ENCODE data around the gene ZBTB39. TPM values are rescaled to one million over a fixed set of nuclear protein-coding genes. Genes with fewer than 3 reads are reported as not detected.
"Not testable (repeated sequence)": the region's sequence is repeated elsewhere in the genome, so short reads cannot be mapped to it uniquely, and the experiment has no call there.

Gene ZBTB39
- total RNA-seq, 1 donor = 5.2 TPM

DNA sequence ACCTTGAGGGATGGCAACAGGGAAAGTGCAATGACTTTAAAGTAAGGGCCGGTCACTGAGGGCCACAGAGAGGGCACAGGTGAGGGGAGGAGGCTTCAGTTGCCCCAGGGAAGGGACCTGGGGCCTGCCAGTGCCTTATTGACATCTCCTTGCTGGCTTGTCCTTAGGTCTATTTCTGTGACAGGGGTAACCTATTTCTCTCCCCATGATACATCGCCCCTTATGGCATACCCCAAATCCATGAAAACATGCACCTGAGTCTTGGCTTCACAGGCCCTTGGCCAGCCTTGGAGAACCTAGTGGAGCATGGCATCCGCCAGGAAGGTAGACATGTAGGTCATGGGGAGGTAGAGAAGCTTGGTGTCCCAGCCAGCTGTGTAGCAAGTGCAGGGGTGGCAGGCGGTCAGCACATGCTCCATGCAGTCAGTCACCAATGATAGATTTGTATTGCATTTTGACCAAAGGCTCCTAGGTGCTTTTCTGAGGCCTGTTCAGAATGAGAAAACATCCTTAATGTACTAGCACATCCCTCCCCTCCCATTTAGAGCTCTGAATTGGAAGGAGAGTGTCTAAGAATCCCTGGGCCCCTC lies 25.3 kb downstream of the ZBTB39 start:
- no peak for DNase-seq (ENCODE audit: low read depth)
- TF ChIP-seq, protein P1, sequence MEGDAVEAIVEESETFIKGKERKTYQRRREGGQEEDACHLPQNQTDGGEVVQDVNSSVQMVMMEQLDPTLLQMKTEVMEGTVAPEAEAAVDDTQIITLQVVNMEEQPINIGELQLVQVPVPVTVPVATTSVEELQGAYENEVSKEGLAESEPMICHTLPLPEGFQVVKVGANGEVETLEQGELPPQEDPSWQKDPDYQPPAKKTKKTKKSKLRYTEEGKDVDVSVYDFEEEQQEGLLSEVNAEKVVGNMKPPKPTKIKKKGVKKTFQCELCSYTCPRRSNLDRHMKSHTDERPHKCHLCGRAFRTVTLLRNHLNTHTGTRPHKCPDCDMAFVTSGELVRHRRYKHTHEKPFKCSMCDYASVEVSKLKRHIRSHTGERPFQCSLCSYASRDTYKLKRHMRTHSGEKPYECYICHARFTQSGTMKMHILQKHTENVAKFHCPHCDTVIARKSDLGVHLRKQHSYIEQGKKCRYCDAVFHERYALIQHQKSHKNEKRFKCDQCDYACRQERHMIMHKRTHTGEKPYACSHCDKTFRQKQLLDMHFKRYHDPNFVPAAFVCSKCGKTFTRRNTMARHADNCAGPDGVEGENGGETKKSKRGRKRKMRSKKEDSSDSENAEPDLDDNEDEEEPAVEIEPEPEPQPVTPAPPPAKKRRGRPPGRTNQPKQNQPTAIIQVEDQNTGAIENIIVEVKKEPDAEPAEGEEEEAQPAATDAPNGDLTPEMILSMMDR (IDR thresholded peaks at IDR 0.05; ENCODE audit: insufficient read depth, low read length) = no peak
- H3K4me3 ChIP-seq (ENCODE audit: low read depth, low read length) = no peak overlapping the region

DNA sequence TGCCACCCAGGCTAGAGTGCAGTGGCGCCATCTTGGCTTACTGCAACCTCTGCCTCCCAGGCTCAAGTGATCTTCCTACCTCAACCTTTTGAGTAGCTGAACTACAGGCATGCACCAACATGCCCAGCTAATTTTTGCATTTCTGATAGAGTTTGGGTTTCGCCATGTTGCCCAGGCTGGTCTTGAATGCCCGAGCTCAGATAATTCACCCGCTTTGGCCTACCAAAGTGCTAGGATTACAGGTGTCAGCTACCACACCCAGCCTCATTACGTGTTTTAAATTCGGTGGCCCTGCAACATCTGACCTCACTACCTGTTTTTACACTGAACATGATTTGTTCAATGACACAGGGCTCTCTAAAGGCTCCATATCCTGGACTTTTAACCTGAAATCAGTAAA lies 26.1 kb downstream of the ZBTB39 start:
- TF ChIP-seq, protein P1 (IDR thresholded peaks at IDR 0.05; ENCODE audit: insufficient read depth, low read length) = no peak
- no peak overlapping the region for H3K4me3 ChIP-seq (ENCODE audit: low read depth, low read length)
- no peak for DNase-seq (ENCODE audit: low read depth)

DNA sequence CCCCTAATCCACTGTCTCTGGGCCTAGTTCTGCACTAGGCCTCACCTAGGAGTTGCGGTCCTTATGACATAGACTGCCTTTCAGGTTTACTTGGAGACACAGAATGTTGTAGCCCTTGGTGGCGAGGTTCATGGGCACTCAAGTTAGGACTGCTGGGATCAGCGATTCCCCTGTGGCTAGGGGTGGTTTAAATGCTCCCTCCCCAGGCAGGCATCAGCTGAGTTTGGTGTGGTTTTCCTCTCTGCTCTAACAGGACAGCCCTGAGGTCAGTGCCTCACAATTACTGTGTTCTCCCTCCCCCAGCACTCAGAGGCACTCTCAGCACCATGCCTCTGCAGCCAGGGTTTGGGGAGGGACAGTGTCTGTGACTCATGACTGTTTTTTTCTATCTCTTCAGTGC lies 26.7 kb downstream of the ZBTB39 start:
- H3K4me3 ChIP-seq (ENCODE audit: low read depth, low read length) = no peak overlapping the region
- no peak for DNase-seq (ENCODE audit: low read depth)
- TF ChIP-seq, protein P1 (IDR thresholded peaks at IDR 0.05; ENCODE audit: insufficient read depth, low read length) = no peak

DNA sequence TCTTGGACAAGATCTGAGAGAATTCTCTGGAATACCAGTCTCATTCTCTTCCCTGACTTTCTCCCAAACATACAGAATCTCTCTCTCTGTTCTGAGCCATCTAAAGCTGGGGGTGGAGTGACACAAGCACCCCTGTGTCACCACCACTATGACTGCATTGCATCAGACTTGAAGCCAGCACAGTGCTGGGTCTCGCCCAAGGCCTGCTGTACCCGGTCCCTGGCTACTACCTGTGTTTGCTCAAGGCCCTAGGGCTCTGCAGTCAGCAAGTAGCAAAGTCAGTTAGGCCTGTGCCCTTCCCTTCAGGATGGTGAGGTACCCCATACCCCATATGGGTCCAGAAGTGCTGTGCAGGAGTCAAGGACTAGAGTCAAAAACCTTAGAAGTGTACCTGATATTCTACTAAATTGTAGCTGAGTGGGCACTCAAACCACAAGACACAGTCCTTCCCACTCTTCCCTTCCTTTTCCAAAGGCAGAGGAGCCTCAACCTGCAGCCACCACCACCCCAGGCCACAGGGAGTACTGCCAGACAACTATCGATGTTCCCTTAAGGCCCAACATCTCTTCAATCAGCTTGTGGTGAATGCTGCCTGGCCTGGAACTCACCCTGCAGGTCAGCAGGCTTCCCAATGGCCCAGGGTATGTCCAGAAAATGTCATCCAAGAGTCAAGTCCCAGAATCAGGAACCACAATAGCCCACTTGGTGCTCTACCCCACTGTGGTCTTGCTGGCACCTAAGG lies 27.8 kb downstream of the ZBTB39 start:
- TF ChIP-seq, protein P1 (IDR thresholded peaks at IDR 0.05; ENCODE audit: insufficient read depth, low read length) = no peak
- no peak overlapping the region for H3K4me3 ChIP-seq (ENCODE audit: low read depth, low read length)
- DNase-seq (ENCODE audit: low read depth) = no peak

DNA sequence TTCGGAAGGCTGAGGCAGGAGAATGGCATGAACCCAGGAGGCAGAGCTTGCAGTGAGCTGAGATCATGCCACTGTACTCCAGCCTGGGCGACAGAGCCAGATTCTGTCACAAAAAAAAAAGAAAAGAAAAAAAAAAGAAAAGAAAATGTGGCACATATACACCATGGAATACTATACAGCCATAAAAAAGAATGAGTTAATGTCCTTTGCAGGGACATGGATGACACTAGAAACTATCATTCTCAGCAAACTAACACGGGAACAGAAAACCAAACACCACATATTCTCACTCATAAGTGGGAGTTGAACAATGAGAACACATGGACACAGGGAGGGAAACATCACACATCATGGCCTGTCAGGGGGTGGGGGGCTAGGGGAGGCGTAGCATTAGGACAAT lies 29.0 kb downstream of the ZBTB39 start:
- H3K4me3 ChIP-seq (ENCODE audit: low read depth, low read length); DNase-seq (ENCODE audit: low read depth): not testable (repeated sequence)

DNA sequence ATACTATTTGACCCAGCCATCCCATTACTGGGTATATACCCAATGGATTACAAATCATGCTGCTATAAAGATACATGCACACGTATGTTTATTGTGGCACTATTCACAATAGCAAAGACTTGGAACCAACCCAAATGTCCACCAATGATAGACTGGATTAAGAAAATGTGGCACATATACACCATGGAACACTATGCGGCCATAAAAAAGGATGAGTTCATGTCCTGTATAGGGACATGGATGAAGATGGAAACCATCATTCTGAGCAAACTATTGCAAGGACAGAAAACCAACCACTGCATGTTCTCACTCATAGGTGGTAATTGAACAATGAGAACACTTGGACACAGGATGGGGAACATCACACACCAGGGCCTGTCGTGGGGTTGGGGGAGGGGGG lies 32.1 kb downstream of the ZBTB39 start:
- not testable (repeated sequence) for DNase-seq (ENCODE audit: low read depth); H3K4me3 ChIP-seq (ENCODE audit: low read depth, low read length)

DNA sequence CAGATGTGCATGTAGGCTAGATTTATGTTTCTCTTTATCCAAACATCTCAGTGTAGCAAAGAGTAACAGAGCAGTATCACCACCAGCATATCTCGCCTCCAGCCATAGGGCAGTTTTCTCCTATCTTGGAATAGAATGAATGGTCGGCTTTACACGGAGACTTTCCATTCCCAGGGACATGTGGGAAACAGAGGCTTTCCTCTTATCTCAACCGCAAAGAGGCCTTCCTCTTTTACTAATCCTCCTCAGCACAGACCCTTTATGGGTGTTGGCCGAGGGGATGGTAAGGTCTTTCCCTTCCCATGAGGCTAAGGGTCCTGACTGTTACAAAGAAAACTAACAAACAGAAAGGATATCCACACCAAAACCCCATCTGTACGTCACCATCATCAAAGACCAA lies 37.4 kb downstream of the ZBTB39 start:
- not testable (repeated sequence) for H3K4me3 ChIP-seq (ENCODE audit: low read depth, low read length); DNase-seq (ENCODE audit: low read depth)

DNA sequence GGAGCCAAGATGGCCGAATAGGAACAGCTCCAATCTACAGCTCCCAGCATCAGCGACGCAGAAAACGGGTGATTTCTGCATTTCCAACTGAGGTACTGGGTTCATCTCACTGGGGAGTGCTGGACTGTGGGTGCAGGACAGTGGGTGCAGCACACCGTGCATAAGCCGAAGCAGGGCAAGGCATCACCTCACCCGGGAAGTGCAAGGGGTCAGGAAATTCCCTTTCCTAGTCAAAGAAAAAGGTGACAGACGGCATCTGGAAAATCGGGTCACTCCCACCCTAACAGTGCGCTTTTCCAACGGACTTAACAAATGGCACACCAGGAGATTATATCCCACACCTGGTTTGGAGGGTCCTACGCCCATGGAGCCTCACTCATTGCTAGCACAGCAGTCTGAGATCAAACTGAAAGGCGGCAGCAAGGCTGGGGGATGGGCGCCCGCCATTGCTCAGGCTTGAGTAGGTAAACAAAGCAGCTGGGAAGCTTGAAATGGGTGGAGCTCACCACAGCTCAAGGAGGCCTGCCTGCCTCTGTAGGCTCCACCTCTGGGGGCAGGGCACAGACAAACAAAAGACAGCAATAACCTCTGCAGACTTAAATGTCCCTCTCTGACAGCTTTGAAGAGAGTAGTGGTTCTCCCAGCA lies 40.2 kb downstream of the ZBTB39 start:
- not testable (repeated sequence) for DNase-seq (ENCODE audit: low read depth); H3K4me3 ChIP-seq (ENCODE audit: low read depth, low read length)

DNA sequence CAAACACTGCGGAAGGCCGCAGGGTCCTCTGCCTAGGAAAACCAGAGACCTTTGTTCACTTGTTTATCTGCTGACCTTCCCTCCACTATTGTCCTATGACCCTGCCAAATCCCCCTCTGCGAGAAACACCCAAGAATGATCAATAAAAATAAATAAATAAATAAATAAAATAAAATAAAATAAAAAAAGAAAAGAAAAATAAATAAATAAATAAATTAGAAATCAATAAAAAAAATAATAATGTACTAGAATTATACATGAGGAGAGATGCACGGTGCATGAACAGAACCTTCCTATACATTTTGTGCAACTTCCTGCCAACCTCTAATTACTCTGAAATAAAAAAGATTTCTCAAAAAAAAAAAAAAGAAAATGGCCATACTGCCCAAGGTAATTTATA lies 41.2 kb downstream of the ZBTB39 start:
- not testable (repeated sequence) for DNase-seq (ENCODE audit: low read depth); H3K4me3 ChIP-seq (ENCODE audit: low read depth, low read length)

DNA sequence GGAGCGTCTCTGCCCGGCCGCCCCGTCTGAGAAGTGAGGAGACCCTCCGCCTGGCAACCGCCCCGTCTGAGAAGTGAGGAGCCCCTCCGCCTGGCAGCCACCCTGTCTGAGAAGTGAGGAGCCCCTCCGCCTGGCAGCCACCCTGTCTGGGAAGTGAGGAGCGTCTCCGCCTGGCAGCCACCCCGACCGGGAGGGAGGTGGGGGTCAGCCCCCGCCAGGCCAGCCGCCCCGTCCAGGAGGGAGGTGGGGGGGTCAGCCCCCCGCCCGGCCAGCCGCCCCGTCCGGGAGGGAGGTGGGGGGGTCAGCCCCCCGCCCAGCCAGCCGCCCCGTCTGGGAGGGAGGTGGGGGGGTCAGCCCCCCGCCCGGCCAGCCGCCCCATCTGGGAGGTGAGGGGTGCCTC lies 42.8 kb downstream of the ZBTB39 start:
- not testable (repeated sequence) for DNase-seq (ENCODE audit: low read depth); H3K4me3 ChIP-seq (ENCODE audit: low read depth, low read length)

DNA sequence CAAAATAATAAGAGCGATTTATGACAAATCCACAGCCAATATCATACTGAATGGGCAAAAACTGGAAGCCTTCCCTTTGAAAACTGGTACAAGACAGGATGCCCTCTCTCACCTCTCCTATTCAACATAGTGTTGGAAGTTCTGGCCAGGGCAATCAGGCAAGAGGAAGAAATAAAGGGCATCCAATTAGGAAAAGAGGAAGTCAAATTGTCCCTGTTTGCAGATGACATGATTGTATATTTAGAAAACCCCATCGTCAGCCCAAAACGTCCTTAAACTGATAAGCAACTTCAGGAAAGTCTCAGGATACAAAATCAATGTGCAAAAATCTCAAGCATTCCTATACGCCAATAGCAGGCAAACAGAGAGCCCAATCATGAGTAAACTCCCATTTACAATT lies 44.1 kb downstream of the ZBTB39 start:
- H3K4me3 ChIP-seq (ENCODE audit: low read depth, low read length); DNase-seq (ENCODE audit: low read depth): not testable (repeated sequence)

Data from fibroblast of the aortic adventitia (primary cell).